ENCODE results near the gene MED7.

Gene MED7

GRCh38 chr5:157115502-157115901 is 27.2 kb downstream of the MED7 start:
- Histone ChIP-seq H3K36me3 (no peaks in the 10 kb centered on the region), H3K4me3 (ENCODE audit: low read depth, low read length) (no peak overlapping the region), H3K9me3 (no peaks in the 10 kb centered on the region), H3K27me3 (no peaks in the 10 kb centered on the region), H3K4me1 (no peaks in the 10 kb centered on the region)
- no peak for DNase-seq
- TF ChIP-seq CTCF (IDR thresholded peaks at IDR 0.05; ENCODE audit: low read depth, low read length) = no peak

GRCh38 chr5:157115012-157115411 is 27.7 kb downstream of the MED7 start:
- Histone ChIP-seq H3K4me1 (no peaks in the 10 kb centered on the region), H3K4me3 (ENCODE audit: low read depth, low read length) (no peak overlapping the region)

GRCh38 chr5:157113002-157113401 is 29.7 kb downstream of the MED7 start:
- Histone ChIP-seq H3K4me1 (no peaks in the 10 kb centered on the region), H3K27me3 (no peaks in the 10 kb centered on the region), H3K9me3 (no peaks in the 10 kb centered on the region), H3K4me3 (ENCODE audit: low read depth, low read length) (no peak overlapping the region), H3K36me3 (no peaks in the 10 kb centered on the region)
- no peak for DNase-seq
- no peak for TF ChIP-seq CTCF (IDR thresholded peaks at IDR 0.05; ENCODE audit: low read depth, low read length)

More at GRCh38 chr5:157115012-157115411, 27.7 kb downstream of the MED7 start:
- H3K36me3 ChIP-seq = no peaks in the 10 kb centered on the region
- no peak for TF ChIP-seq CTCF (IDR thresholded peaks at IDR 0.05; ENCODE audit: low read depth, low read length)
- no peaks in the 10 kb centered on the region for H3K9me3 ChIP-seq
- H3K27me3 ChIP-seq = no peaks in the 10 kb centered on the region
- no peak for DNase-seq

GRCh38 chr5:157109744-157110143 is 32.9 kb downstream of the MED7 start:
- DNase-seq = no peak
- no peak for TF ChIP-seq CTCF (IDR thresholded peaks at IDR 0.05; ENCODE audit: low read depth, low read length)
- Histone ChIP-seq H3K36me3 (no peaks in the 10 kb centered on the region), H3K9me3 (no peaks in the 10 kb centered on the region), H3K4me1 (no peaks in the 10 kb centered on the region), H3K27me3 (no peaks in the 10 kb centered on the region), H3K4me3 (ENCODE audit: low read depth, low read length) (no peak overlapping the region)

- Histone ChIP-seq H3K4me3 (ENCODE audit: low read depth, low read length) (no peak within 1 kb of the TSS), H3K4me1 (no peaks in the 10 kb centered on the region)
- no peak for DNase-seq
Observed at GRCh38 chr5:157108976-157109375, 33.7 kb downstream of the MED7 start, which contains the start of gene HAVCR2. Gene HAVCR2, minus strand, starts transcription at chr5:157109044. Its CDS starts 61 bp downstream, at chr5:157108983.

GRCh38 chr5:157107508-157107907 is 35.2 kb downstream of the MED7 start:
- Histone ChIP-seq H3K9me3 (no peaks in the 10 kb centered on the region), H3K4me3 (ENCODE audit: low read depth, low read length) (no peak overlapping the region), H3K27me3 (no peaks in the 10 kb centered on the region), H3K36me3 (no peaks in the 10 kb centered on the region), H3K4me1 (no peaks in the 10 kb centered on the region)
- DNase-seq = no peak
- no peak for TF ChIP-seq CTCF (IDR thresholded peaks at IDR 0.05; ENCODE audit: low read depth, low read length)

More at GRCh38 chr5:157108976-157109375, 33.7 kb downstream of the MED7 start, which contains the start of gene HAVCR2:
- no peaks in the 10 kb centered on the region for H3K36me3 ChIP-seq
- H3K27me3 ChIP-seq = no peaks in the 10 kb centered on the region
- no peak for TF ChIP-seq CTCF (IDR thresholded peaks at IDR 0.05; ENCODE audit: low read depth, low read length)
- no peaks in the 10 kb centered on the region for H3K9me3 ChIP-seq

All from BE2C (cell line).